ENCODE measurements around the gene VAMP1. TPM values are rescaled to one million over a fixed set of nuclear protein-coding genes. Genes with fewer than 3 reads are reported as not detected.
A peak's percentile ranks its signal among the peaks of the same experiment; 100 is the strongest.
"Not testable (repeated sequence)": the region's sequence is repeated elsewhere in the genome, so short reads cannot be mapped to it uniquely, and the experiment has no call there.

Gene VAMP1
- total RNA-seq, 2 experiments from 2014 or later, result 84.8 to 87.7 TPM

DNA sequence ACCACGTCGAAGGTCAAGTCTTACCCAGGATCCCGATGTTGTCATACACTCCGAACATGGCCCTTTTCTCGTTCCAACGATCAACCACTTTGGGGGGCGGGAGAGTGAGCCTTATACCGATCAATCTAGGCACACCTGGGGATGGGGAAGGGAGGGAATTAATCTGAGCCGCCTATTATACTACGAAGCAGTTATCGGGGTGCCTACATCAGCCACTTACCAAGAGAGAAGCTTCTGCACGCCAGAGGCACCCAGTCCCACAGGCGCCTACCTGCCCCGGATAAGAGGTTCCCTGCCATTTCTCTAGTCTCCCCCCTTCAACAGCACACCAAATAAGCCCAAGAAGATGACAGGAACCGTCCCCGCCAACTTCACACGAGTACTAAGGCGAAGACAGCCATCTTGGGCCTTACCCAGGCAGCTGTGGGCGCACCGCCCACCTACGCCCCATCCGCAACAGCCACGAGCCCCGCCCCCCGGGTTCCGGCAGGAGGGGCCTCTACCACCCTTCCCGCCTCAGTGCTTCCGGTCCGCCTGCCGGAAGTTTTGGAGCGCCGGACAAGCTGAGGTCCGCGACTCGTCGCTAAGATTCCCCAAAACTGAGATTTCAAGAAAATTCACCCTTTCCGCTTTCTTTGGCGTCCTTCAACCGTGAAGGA lies 22.5 kb upstream of the VAMP1 start, which contains the start of gene MRPL51:
MRPL51 (minus strand) TSS at position 425 of the 659 bp plus-strand sequence; CDS start at position 299, 126 bp downstream.
- CTCF ChIA-PET, result interaction anchor here (0.8 to 2.1 kb wide), 3 partner anchors 27 to 44 kb away, joined by 3 to 13 read pairs (median 12); no protein-coding TSS in a partner anchor
- Histone ChIP-seq H3K36me3 (ENCODE audit: insufficient read depth, low read length) (peaks cover 24% of the 10 kb centered on the region), H3K27ac (ENCODE audit: low read depth in 1 of 2, low read length in 2 of 2) (peak within 1 kb of the TSS; percentile 89 to 94), H3K9me3 (ENCODE audit: control insufficient read depth in 1 of 2, insufficient read depth in 1 of 2, low read length in 2 of 2) (no peaks in the 10 kb centered on the region), H3K4me3 (ENCODE audit: low read length) (peak within 1 kb of the TSS; percentile 96), H3K4me1 (ENCODE audit: insufficient read depth, low read length) (peaks cover 34% of the 10 kb centered on the region), H3K27me3 (ENCODE audit: control insufficient read depth in 1 of 2, insufficient read depth in 2 of 2, low read length in 2 of 2) (no peaks in the 10 kb centered on the region)
- no peaks in the 10 kb centered on the region for H3K27me3 Mint-ChIP-seq
- TF ChIP-seq, protein P1, sequence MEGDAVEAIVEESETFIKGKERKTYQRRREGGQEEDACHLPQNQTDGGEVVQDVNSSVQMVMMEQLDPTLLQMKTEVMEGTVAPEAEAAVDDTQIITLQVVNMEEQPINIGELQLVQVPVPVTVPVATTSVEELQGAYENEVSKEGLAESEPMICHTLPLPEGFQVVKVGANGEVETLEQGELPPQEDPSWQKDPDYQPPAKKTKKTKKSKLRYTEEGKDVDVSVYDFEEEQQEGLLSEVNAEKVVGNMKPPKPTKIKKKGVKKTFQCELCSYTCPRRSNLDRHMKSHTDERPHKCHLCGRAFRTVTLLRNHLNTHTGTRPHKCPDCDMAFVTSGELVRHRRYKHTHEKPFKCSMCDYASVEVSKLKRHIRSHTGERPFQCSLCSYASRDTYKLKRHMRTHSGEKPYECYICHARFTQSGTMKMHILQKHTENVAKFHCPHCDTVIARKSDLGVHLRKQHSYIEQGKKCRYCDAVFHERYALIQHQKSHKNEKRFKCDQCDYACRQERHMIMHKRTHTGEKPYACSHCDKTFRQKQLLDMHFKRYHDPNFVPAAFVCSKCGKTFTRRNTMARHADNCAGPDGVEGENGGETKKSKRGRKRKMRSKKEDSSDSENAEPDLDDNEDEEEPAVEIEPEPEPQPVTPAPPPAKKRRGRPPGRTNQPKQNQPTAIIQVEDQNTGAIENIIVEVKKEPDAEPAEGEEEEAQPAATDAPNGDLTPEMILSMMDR (IDR thresholded peaks at IDR 0.05), result no peak
- DNase-seq, result peak; percentile 87 to 98 (median 95)
- H3K27ac Mint-ChIP-seq, result peak within 1 kb of the TSS; percentile 91
- peak; percentile 65 for ATAC-seq (ENCODE audit: poor library complexity)
- peaks cover 48% of the 10 kb centered on the region for H3K4me1 Mint-ChIP-seq (ENCODE audit: low read depth)
- H3K9me3 Mint-ChIP-seq, result no peaks in the 10 kb centered on the region
- peaks cover 41% of the 10 kb centered on the region for H3K36me3 Mint-ChIP-seq (ENCODE audit: low read depth)
- intact Hi-C loops (cut with DNase I, micrococcal nuclease), result loop anchor here (1.0 to 5.0 kb wide), 6 partner anchors 22 to 169 kb away; partner anchors contain the start of genes GAPDH (in 1 of the 2), ING4 (in 1 of the 2) and VAMP1 (in 1 of the 2)
- POLR2A ChIA-PET, result interaction anchor here (0.6 to 2.6 kb wide), 23 partner anchors 13 to 451 kb away, joined by 3 to 76 read pairs (median 4); partner anchors contain the start of genes C12orf57, CD27, COPS7A and ENO2
- peak within 1 kb of the TSS; percentile 93 for H3K4me3 Mint-ChIP-seq

DNA sequence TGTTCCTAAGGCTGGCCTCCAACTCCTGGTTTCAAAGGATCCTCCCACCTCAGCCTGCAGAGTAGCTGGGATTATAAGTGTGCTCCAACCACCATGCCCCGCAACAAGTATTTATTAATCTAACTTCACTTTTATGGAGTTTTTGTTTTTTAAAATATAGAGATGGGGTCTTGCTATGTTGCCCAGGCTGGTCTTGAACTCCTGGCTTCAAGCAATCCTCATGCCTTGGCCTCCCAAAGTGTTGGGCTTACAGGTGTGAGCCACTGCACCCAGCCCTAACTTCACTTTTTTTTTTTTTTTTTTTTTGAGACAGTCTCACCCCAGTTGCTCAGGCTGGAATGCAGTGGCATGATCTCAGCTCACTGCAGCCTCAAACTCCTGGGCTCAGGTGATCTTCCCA lies 20.2 kb upstream of the VAMP1 start:
- intact Hi-C loops (cut with DNase I, micrococcal nuclease), result loop anchor here in 1 of 2 experiments (5.0 kb wide), 1 partner anchor 172 kb away; the partner anchor contains the start of gene ING4
- H3K27ac Mint-ChIP-seq, result not testable (repeated sequence)

DNA sequence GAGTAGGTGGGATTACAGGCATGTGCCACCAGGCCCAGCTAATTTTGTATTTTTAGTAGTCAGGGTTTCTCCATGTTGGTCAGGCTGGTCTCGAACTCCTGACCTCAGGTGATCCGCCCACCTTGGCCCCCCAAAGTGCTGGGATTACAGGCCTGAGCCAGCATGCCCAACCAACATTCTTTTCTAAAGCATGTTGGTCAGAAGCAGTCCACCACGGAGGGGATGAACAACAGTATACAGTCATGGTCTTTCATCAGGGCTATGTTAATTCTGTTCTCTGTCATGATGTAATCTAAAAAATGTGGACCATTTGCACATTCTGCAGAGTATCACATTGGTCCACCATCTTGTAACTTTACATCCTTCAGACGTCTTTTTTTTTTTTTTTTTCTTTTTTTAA lies 19.0 kb upstream of the VAMP1 start:
- ChIA-PET CTCF (interaction anchor here (0.6 to 1.1 kb wide), 2 partner anchors 15 to 69 kb away, joined by 3 read pairs; no protein-coding TSS in a partner anchor), POLR2A (interaction anchor here (0.5 to 2.3 kb wide), 3 partner anchors 19 to 28 kb away, joined by 3 to 8 read pairs (median 3); partner anchors contain the start of gene VAMP1)
- H3K36me3 ChIP-seq (ENCODE audit: insufficient read depth, low read length), result peaks cover 14% of the 10 kb centered on the region
- H3K4me3 ChIP-seq (ENCODE audit: low read length), result no peak overlapping the region
- Mint-ChIP-seq H3K9me3 (no peaks in the 10 kb centered on the region), H3K27me3 (no peaks in the 10 kb centered on the region), H3K4me1 (ENCODE audit: low read depth) (peaks cover 23% of the 10 kb centered on the region), H3K4me3 (no peak overlapping the region), H3K27ac (no peak overlapping the region), H3K36me3 (ENCODE audit: low read depth) (peaks cover 28% of the 10 kb centered on the region)
- peaks cover 11% of the 10 kb centered on the region for H3K4me1 ChIP-seq (ENCODE audit: insufficient read depth, low read length)
- no peaks in the 10 kb centered on the region for H3K9me3 ChIP-seq (ENCODE audit: control insufficient read depth in 1 of 2, insufficient read depth in 1 of 2, low read length in 2 of 2)
- no peak overlapping the region for H3K27ac ChIP-seq (ENCODE audit: low read depth in 1 of 2, low read length in 2 of 2)
- H3K27me3 ChIP-seq (ENCODE audit: control insufficient read depth in 1 of 2, insufficient read depth in 2 of 2, low read length in 2 of 2), result no peaks in the 10 kb centered on the region
- no peak for DNase-seq
- no peak for ATAC-seq (ENCODE audit: poor library complexity)
- TF ChIP-seq, protein P1 (IDR thresholded peaks at IDR 0.05), result no peak
- intact Hi-C loops (cut with DNase I, micrococcal nuclease), result no loop called here

More for the DNA sequence above, 20.2 kb upstream of the VAMP1 start:
- H3K36me3 ChIP-seq (ENCODE audit: insufficient read depth, low read length), result peaks cover 14% of the 10 kb centered on the region
- not testable (repeated sequence) for H3K27me3 ChIP-seq (ENCODE audit: control insufficient read depth in 1 of 2, insufficient read depth in 2 of 2, low read length in 2 of 2); H3K27me3 Mint-ChIP-seq; H3K4me3 Mint-ChIP-seq; H3K4me3 ChIP-seq (ENCODE audit: low read length); H3K9me3 ChIP-seq (ENCODE audit: control insufficient read depth in 1 of 2, insufficient read depth in 1 of 2, low read length in 2 of 2); H3K27ac ChIP-seq (ENCODE audit: low read depth in 1 of 2, low read length in 2 of 2); ATAC-seq (ENCODE audit: poor library complexity); DNase-seq; H3K9me3 Mint-ChIP-seq
- Mint-ChIP-seq H3K4me1 (ENCODE audit: low read depth) (peaks cover 35% of the 10 kb centered on the region), H3K36me3 (ENCODE audit: low read depth) (peaks cover 29% of the 10 kb centered on the region)
- ChIA-PET POLR2A (interaction anchor here (0.7 to 2.3 kb wide), 3 partner anchors 15 to 29 kb away, joined by 3 to 8 read pairs (median 5); partner anchors contain the start of gene VAMP1), CTCF (interaction anchor here (0.8 to 1.1 kb wide), 3 partner anchors 20 to 67 kb away, joined by 3 to 4 read pairs (median 3); partner anchors contain the start of gene VAMP1)
- H3K4me1 ChIP-seq (ENCODE audit: insufficient read depth, low read length), result peaks cover 23% of the 10 kb centered on the region

All from CD4-positive, alpha-beta T cell (primary cell).